RWPE1 (cell line): ENCODE results near the gene COL6A1.

Experiments
- CTCF ChIA-PET: fragments of 350-600 bp; sonication (Branson Sonifier 250); formaldehyde crosslinking; extraction: SDS; loops from one replicate; lab custom pipeline; 2021; lab: Yijun Ruan, JAX
- POLR2A ChIA-PET: fragments of 400-600 bp; formaldehyde crosslinking; extraction: SDS; loops from one replicate; lab custom pipeline; 2020; ENCODE audit warnings: antibody characterized with exemption; ENCODE audit not compliant: low non-redundant PET; lab: Yijun Ruan, JAX
- DNase-seq: peaks from one replicate; pipeline ENCODE4 v3.0.0; 2012; ENCODE audit warnings: low spot score
- H3K27ac ChIP-seq: fragments of 450-650 bp; 2 replicates; pipeline ENCODE4 v1.5.1; 2017
- TF ChIP-seq, protein P1 (sequence below): fragments of 450-650 bp; conservative IDR thresholded peaks from 2 replicates; pipeline ENCODE4 v1.5.1; 2017; ENCODE audit warnings: low read depth, mild to moderate bottlenecking

The COL6A1 gene

DNA sequence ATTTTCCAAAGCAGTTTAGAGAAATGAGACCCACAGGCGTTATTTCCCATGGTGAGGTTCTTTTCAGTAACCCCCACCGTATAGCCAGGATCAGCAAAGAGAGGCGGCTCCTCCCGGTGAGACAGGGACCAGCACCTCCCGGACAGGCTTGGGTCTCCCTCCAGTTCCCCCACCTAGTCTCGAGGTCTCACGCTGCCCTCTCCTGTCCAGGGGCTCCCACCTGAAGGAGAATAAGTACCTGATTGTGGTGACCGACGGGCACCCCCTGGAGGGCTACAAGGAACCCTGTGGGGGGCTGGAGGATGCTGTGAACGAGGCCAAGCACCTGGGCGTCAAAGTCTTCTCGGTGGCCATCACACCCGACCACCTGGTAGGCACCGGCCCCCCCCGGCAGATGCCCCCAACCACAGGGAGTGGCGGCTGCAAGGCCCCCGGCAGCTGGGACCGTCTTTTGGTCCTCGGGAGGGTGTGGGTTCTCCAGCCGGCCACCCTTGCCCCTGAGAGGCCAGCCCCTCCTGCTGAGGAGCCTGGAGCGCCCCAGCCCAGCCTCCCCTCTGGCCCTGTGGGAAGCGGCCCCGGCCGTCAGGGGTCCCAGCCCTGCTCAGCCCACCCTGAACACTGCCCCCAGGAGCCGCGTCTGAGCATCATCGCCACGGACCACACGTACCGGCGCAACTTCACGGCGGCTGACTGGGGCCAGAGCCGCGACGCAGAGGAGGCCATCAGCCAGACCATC lies 4.9 kb downstream of the COL6A1 start:
- no peak for DNase-seq
- ChIA-PET POLR2A (no interaction called here), CTCF (no interaction called here)
- no peak overlapping the region for H3K27ac ChIP-seq
- TF ChIP-seq, protein P1, sequence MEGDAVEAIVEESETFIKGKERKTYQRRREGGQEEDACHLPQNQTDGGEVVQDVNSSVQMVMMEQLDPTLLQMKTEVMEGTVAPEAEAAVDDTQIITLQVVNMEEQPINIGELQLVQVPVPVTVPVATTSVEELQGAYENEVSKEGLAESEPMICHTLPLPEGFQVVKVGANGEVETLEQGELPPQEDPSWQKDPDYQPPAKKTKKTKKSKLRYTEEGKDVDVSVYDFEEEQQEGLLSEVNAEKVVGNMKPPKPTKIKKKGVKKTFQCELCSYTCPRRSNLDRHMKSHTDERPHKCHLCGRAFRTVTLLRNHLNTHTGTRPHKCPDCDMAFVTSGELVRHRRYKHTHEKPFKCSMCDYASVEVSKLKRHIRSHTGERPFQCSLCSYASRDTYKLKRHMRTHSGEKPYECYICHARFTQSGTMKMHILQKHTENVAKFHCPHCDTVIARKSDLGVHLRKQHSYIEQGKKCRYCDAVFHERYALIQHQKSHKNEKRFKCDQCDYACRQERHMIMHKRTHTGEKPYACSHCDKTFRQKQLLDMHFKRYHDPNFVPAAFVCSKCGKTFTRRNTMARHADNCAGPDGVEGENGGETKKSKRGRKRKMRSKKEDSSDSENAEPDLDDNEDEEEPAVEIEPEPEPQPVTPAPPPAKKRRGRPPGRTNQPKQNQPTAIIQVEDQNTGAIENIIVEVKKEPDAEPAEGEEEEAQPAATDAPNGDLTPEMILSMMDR: no peak

DNA sequence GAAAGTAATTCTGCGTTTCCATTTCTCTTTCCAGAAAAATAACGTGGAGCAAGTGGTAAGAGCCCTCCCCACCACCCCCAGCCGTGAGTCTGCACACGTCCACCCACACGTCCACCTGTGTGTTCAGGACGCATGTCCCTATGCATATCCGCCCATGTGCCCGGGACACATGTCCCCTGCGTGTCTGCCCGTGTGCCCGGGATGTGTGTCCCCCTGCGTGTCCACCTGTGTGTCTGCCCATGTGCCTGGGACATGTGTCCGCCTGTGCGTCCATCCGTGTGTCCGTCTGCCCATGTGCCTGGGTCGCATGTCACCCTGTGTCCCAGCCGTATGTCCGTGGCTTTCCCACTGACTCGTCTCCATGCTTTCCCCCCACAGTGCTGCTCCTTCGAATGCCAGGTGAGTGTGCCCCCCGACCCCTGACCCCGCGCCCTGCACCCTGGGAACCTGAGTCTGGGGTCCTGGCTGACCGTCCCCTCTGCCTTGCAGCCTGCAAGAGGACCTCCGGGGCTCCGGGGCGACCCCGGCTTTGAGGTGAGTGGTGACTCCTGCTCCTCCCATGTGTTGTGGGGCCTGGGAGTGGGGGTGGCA lies 5.6 kb downstream of the COL6A1 start:
- CTCF ChIA-PET: no interaction called here
- TF ChIP-seq, protein P1: no peak
- DNase-seq: no peak
- H3K27ac ChIP-seq: no peak overlapping the region
- POLR2A ChIA-PET: no interaction called here

DNA sequence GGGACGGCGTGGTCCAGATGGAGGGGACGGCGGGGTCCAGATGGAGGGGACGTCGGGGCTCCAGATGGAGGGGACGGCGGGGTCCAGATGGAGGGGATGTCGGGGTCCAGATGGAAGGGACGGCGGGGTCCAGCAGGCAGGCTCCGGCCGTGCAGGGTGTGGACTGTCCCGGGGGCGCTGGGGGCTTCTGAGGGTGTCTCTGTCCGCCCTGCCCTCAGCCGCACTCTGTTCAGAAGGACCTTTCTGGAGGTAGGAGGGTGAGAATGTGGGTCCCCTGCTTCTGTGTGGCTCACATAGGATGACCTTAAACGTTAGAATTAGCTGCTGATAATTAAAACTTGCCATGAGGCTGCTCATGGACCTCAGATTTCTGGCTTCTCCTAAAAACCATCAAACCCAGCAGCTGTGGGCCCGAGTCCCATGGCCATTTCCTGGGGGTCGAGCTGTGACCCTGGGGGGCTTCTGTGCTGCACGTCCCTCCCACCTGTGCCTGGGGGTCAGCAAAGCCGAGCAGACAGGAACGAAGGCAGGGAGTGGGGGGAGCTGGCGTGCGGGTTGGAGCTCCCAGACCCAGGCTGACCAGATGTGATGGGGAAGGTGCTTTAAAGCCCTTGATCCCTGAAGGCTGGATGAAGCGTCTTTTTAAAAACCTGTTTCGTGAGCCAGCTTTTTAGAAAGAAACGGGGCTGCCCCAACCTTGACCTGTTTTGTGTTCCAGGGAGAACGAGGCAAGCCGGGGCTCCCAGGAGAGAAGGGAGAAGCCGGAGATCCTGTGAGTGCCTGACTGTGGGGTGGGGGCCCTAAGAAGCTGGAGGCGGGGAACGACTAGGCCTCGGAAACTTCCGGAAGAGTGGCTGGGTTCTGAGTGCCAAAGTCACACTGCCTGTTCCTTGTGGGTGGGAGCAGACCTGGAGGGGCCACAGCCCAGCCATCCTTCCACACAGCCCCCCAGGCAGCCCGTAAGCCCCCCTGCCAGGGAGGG lies 7.1 kb downstream of the COL6A1 start:
- ChIA-PET CTCF (interaction anchor here (0.5 to 0.6 kb wide), 2 partner anchors 25 to 153 kb away, joined by 3 to 4 read pairs; no protein-coding TSS in a partner anchor), POLR2A (no interaction called here)
- no peak overlapping the region for H3K27ac ChIP-seq
- DNase-seq: no peak
- TF ChIP-seq, protein P1: no peak

DNA sequence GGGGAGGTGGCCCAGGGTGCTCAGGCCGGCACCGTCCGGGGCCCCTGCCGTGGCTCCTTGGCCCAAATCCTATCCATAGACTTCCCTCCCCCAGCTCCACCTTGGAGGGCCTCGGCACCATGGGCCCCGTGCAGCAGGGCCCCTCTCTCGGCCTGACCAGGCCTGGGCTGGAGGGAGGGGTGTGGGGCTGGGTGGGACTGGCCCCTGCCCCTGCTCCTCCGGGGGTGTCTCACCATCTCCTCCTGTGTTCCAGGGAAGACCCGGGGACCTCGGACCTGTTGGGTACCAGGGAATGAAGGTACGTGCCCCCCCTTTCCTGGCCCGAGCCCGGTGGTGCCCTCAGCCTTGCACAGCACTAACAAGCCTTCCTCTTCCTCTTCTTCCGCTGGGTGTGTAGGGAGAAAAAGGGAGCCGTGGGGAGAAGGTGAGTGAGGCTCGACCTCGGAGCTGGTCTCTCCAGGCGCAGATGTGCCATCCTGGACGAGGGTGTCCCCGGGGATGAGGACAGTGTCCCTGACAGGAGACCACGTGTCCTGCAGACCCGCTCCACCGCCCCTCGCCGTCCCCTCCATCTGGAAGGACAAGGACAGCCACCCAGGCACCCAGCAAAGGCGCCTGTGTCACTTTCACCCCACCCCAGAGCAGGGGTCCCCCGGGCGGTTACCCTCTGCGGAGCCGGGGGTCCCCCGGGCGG lies 7.9 kb downstream of the COL6A1 start:
- no peak overlapping the region for H3K27ac ChIP-seq
- ChIA-PET POLR2A (no interaction called here), CTCF (interaction anchor here (0.6 kb wide), 1 partner anchor 153 kb away, joined by 4 read pairs; no protein-coding TSS in a partner anchor)
- DNase-seq: no peak
- TF ChIP-seq, protein P1: no peak

DNA sequence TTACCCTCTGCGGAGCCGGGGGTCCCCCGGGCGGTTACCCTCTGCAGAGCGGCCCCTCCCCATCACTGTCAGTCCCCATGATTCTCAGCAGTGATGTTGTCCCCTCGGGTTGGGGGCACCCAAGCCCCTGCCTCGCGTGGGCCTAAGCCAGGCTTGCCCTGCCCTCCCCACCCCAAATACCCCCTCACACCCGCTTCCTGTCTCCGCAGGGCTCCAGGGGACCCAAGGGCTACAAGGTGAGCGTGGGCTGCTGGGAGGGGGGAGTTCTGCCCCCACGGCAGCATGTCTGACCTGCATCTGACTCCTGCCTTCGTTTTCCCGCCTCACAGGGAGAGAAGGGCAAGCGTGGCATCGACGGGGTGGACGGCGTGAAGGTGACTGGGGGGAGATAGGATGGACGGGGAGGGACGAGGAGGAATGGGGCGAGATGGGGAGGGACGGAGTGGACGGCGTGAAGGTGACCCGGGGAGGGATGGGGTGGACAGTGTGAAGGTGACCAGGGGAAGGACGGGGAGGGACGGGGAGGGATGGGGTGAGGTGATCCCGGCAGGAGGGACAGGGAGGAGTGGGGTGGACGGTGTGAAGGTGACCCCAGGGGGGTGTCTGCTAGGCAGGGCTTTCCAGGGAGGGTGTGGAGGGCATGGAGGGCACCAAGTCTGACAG lies 8.6 kb downstream of the COL6A1 start:
- POLR2A ChIA-PET: no interaction called here
- DNase-seq: no peak
- H3K27ac ChIP-seq: no peak overlapping the region
- TF ChIP-seq, protein P1: no peak
- CTCF ChIA-PET: no interaction called here
